Measurements from ENCODE around the gene HTR3C. TPM values are rescaled to one million over a fixed set of nuclear protein-coding genes. Genes with fewer than 3 reads are reported as not detected.
A peak's percentile ranks its signal among the peaks of the same experiment; 100 is the strongest.
"Not testable (repeated sequence)": the region's sequence is repeated elsewhere in the genome, so short reads cannot be mapped to it uniquely, and the experiment has no call there.

The HTR3C gene, protein sequence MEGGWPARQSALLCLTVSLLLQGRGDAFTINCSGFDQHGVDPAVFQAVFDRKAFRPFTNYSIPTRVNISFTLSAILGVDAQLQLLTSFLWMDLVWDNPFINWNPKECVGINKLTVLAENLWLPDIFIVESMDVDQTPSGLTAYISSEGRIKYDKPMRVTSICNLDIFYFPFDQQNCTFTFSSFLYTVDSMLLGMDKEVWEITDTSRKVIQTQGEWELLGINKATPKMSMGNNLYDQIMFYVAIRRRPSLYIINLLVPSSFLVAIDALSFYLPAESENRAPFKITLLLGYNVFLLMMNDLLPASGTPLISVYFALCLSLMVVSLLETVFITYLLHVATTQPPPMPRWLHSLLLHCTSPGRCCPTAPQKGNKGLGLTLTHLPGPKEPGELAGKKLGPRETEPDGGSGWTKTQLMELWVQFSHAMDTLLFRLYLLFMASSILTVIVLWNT
- total RNA-seq: not detected in 2 replicates

DNA sequence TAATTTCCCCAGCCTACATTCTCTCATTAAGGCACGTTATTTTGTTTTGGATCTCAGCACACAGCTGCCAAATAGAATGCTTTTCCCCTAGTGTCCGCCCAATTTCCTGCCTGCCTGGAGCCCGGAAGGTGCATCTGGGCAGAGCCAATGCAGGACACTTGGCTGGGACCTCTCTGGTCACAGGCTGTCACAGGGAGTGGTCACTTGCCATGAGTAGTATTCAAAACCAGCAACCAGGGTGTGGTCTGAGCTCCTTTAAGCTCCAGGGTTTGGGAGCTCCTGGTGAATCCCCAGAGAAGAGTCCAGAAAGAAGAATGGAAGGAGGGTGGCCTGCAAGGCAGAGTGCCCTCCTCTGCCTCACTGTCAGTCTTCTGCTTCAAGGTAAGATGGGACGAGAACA is at the start of gene HTR3C:
TSS of gene HTR3C (plus strand) at position 281 of the 400 bp plus-strand sequence. CDS start at position 315, 34 bp downstream.
- Mint-ChIP-seq H3K27me3 (peaks cover 12% of the 10 kb centered on the region), H3K4me3 (no peak within 1 kb of the TSS), H3K36me3 (ENCODE audit: low read depth) (no peaks in the 10 kb centered on the region), H3K4me1 (no peaks in the 10 kb centered on the region), H3K9me3 (no peaks in the 10 kb centered on the region), H3K27ac (no peak within 1 kb of the TSS)
- intact Hi-C loops (cut with micrococcal nuclease): no loop called here
- DNase-seq: no peak

DNA sequence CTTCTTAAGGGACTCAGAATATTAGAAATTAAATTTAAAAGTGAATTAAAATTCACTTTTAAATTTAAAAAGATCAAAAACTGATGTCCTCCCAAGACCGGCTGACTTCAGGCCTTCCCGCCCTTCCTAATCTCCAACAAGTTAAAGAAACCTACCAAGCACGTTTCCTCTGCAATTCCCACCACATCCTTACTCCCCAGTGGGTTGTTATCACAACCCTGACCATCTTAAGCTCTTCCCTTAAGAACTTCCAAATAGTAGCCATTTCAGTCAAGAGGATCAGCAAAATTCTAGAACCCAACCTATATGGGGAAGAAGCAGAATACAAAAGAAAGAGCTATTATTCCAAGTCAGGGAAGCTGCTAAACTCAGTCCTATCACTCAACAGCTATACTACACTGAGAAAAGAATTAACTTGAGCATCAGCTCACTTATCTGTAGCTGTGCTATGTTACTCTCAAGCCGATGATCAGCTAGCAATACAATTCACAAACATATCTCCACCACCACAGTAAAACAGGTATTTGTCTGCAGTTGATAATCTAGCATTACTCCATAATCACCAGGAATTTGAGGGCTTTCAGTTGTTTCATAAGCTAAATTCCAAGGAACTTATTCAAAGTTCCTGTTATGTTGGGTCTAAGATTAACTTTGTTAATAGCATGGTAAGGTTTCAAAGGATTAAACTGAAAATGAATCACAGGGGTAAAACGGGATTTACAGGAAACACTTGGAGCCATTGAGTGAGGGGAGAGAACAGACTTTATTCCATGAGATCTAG is 49.5 kb upstream of the HTR3C start:
- intact Hi-C loops (cut with micrococcal nuclease): no loop called here
- Mint-ChIP-seq H3K27me3 (no peaks in the 10 kb centered on the region), H3K36me3 (ENCODE audit: low read depth) (peaks cover 4% of the 10 kb centered on the region), H3K9me3 (no peaks in the 10 kb centered on the region), H3K4me1 (peaks cover 10% of the 10 kb centered on the region), H3K4me3 (no peak overlapping the region), H3K27ac (no peak overlapping the region)
- no peak for DNase-seq

DNA sequence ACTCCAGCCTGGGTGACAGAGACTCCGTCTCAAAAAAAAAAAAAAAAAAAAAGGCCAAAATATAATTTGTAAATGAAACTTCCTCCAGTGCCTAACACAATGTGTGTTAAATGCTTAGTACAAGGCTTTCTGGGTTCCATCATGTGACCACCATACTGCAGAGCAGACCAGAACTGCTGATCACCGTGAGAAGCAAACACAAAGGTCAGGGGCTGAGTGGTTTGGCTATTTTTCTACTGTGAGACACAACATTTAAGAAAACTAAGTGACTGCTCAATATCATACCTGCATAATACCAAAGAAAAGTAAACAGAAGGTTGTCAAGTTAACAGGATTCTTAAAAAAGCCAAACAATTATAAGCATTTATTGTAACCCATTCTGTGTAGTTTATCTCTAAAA is 48.4 kb upstream of the HTR3C start:
- Mint-ChIP-seq H3K9me3 (no peaks in the 10 kb centered on the region), H3K27me3 (no peaks in the 10 kb centered on the region), H3K27ac (no peak overlapping the region), H3K36me3 (ENCODE audit: low read depth) (peaks cover 4% of the 10 kb centered on the region), H3K4me3 (no peak overlapping the region), H3K4me1 (peaks cover 10% of the 10 kb centered on the region)
- intact Hi-C loops (cut with micrococcal nuclease): no loop called here
- no peak for DNase-seq

DNA sequence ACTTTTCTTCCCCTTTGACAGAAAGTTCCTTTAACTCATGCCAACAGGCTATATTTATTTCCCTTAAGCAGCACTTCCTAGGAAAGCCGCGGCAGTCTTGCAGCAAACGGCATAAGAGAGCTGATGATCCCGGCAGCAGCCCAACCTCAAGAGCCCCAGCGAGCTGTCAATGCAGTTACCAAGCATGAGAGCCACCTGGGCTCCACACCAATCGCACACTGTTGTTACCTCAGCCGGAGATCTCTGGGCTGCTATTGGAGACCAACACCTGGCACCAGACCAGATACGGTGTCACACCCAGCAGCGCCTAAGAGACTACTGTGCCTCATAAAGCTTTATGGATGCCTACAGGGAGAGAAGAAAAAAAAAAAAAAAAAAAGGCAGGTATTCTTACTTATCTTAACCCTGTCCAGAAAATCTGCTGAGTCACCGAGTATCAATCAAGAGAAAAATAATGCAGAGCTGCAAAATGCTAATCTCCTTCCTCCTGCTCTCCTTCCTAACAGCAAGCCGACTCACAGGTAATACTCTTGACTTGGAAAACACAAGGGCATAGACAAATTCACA is 46.8 kb upstream of the HTR3C start:
- Mint-ChIP-seq H3K4me3 (no peak overlapping the region), H3K4me1 (peaks cover 10% of the 10 kb centered on the region), H3K36me3 (ENCODE audit: low read depth) (peaks cover 4% of the 10 kb centered on the region), H3K27me3 (no peaks in the 10 kb centered on the region), H3K9me3 (no peaks in the 10 kb centered on the region), H3K27ac (no peak overlapping the region)
- intact Hi-C loops (cut with micrococcal nuclease): no loop called here
- DNase-seq: no peak

DNA sequence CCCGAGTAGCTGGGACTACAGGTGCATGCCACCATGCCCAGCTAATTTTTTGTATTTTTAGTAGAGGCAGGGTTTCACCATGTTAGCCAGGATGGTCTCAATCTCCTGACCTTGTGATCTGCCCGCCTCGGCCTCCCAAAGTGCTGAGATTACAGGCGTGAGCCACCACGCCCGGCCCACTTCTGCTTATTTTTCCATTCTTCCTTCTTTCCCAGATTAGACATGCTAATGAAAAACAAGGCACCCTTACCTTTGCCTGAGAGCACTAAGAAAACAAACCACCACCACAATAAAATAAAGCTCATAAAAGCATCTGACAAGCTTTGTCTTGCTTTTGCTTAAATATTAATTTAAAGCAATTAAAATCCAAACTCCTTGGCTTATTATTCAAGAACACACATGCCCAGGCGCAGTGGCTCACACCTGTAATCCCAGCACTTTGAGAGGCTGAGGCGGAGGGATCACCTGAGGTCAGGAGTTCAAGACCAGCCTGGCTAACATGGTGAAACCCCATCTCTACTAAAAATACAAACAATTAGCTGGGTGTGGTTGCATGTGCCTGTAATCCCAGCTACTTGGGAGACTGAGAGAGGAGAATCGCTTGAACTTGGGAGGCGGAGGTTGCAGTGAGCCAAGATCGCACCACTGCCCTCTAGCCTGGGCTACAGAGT is 45.6 kb upstream of the HTR3C start:
- H3K9me3 Mint-ChIP-seq; intact Hi-C loops (cut with micrococcal nuclease); H3K4me1 Mint-ChIP-seq; H3K36me3 Mint-ChIP-seq (ENCODE audit: low read depth); H3K27ac Mint-ChIP-seq; DNase-seq; H3K27me3 Mint-ChIP-seq; H3K4me3 Mint-ChIP-seq: not testable (repeated sequence)

DNA sequence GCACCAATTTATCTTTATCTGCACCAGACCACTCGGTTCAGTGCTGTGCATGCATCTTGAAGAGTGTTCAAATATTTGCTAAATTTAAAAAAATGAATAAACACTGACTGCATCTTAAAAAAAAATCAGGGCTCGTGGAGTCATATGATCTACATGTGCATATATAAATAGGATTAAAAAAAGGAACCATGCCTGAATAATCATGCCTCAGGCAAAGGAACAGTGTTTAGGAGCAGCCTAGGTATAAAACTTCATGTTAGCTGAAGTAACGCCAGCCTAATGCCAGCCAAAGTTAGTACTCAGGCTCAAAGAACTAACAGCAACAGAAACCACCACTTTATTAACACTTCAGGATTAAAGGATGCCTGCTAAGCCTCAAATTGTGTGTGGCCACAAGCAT is 44.7 kb upstream of the HTR3C start:
- H3K27ac Mint-ChIP-seq: no peak overlapping the region
- no peak overlapping the region for H3K4me3 Mint-ChIP-seq
- H3K4me1 Mint-ChIP-seq: peaks cover 10% of the 10 kb centered on the region
- DNase-seq: no peak
- H3K27me3 Mint-ChIP-seq: no peaks in the 10 kb centered on the region
- H3K9me3 Mint-ChIP-seq: no peaks in the 10 kb centered on the region
- intact Hi-C loops (cut with micrococcal nuclease): no loop called here
- H3K36me3 Mint-ChIP-seq (ENCODE audit: low read depth): peaks cover 4% of the 10 kb centered on the region

- H3K4me1 Mint-ChIP-seq: peaks cover 13% of the 10 kb centered on the region
- no peaks in the 10 kb centered on the region for H3K27me3 Mint-ChIP-seq
- H3K36me3 Mint-ChIP-seq (ENCODE audit: low read depth): peaks cover 6% of the 10 kb centered on the region
- H3K4me3 Mint-ChIP-seq: no peak overlapping the region
- no peak overlapping the region for H3K27ac Mint-ChIP-seq
- intact Hi-C loops (cut with micrococcal nuclease): loop anchor here (10.0 kb wide), 1 partner anchor 377 kb away; the partner anchor contains the start of gene KLHL24
- no peak for DNase-seq
- no peaks in the 10 kb centered on the region for H3K9me3 Mint-ChIP-seq
These were observed 41.5 kb upstream of the HTR3C start for GRCh38 chr3:184011230-184011876.

DNA sequence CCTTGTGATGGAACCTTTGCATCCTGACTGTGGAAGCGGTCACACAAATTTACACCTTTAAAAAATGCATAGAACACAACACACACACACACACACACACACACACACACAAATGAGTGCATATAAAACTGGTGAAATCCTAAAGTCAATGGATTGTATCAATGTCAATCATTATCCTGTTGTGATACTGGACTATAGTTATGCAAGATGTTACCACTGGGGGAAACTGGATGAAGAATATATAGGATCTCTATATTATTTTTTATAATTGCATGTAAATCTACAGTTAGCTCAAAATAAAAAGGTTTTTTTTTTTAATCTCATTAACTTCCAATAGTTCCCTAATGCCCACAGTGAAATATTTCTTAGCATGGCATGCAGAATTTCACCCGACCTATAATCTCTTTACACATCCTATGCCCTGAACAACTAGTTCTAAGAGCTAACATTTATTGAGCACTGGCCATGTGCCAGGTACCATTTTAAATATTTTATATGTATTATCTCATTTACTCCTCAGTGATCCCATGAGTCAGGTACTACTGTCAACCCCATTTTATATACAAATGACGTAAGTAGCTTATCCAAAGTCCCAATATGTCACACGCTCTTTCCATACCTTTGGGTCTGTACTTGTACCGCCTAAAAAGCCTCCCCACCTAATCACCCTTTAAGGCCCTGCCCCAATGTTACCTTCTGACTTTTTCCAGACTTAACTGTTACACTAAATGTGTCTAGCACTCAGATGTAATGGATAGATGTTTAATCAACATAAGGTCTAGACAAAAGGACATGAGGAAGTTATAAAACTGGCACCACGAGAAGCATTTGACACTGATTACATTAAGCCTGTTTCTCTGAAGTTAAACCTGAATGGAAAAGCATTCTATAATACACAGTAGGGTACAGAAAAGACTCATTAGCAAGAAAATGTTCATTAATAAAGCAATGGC is 40.6 kb upstream of the HTR3C start:
- intact Hi-C loops (cut with micrococcal nuclease): loop anchor here (10.0 kb wide), 1 partner anchor 377 kb away; the partner anchor contains the start of gene KLHL24
- no peaks in the 10 kb centered on the region for H3K27me3 Mint-ChIP-seq
- DNase-seq: no peak
- no peaks in the 10 kb centered on the region for H3K9me3 Mint-ChIP-seq
- peaks cover 3% of the 10 kb centered on the region for H3K36me3 Mint-ChIP-seq (ENCODE audit: low read depth)
- H3K4me1 Mint-ChIP-seq: peaks cover 16% of the 10 kb centered on the region
- no peak overlapping the region for H3K4me3 Mint-ChIP-seq
- no peak overlapping the region for H3K27ac Mint-ChIP-seq

GRCh38 chr3:184015381-184016019 is 37.3 kb upstream of the HTR3C start:
- Mint-ChIP-seq H3K36me3 (ENCODE audit: low read depth) (peaks cover 5% of the 10 kb centered on the region), H3K27ac (no peak overlapping the region), H3K9me3 (no peaks in the 10 kb centered on the region), H3K4me1 (peaks cover 23% of the 10 kb centered on the region), H3K4me3 (peak overlapping the region; percentile 99), H3K27me3 (peaks cover 6% of the 10 kb centered on the region)
- no peak for DNase-seq
- intact Hi-C loops (cut with micrococcal nuclease): loop anchor here (2.0 to 10.0 kb wide), 5 partner anchors 111 to 797 kb away; partner anchors contain the start of genes DVL3, KLHL24 and VPS8

DNA sequence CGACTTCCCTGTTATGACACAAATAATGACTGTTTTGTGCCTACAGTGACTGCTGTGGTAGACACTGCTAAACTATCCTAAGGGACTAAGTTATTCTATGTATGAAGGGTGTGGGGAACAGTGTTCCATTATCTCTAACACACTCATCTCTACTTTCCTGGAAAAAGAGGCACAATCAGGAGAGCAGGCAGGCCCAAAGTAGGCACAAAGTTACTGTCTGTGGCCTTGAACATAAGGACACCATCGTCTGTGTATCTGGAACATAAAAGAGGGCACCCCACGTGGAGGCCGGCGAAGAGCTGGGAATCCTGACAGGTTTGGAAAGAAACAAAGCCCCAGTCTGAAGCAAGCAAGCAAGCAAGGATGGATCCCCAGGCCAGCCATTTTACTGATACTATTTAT is 36.7 kb upstream of the HTR3C start:
- intact Hi-C loops (cut with micrococcal nuclease): loop anchor here (2.0 to 10.0 kb wide), 5 partner anchors 111 to 796 kb away; partner anchors contain the start of genes DVL3, KLHL24 and VPS8
- Mint-ChIP-seq H3K27ac (no peak overlapping the region), H3K4me3 (peak overlapping the region; percentile 99), H3K9me3 (no peaks in the 10 kb centered on the region), H3K4me1 (peaks cover 25% of the 10 kb centered on the region), H3K36me3 (ENCODE audit: low read depth) (peaks cover 5% of the 10 kb centered on the region), H3K27me3 (peaks cover 9% of the 10 kb centered on the region)
- no peak for DNase-seq

GRCh38 chr3:184016811-184017671 is 35.8 kb upstream of the HTR3C start:
- no peaks in the 10 kb centered on the region for H3K9me3 Mint-ChIP-seq
- H3K4me3 Mint-ChIP-seq: peak overlapping the region; percentile 99
- intact Hi-C loops (cut with micrococcal nuclease): loop anchor here (1.0 to 10.0 kb wide), 10 partner anchors 112 to 795 kb away; partner anchors contain the start of genes AP2M1, DVL3, EIF2B5 and KLHL24
- H3K27ac Mint-ChIP-seq: peak overlapping the region; percentile 90
- H3K4me1 Mint-ChIP-seq: peaks cover 26% of the 10 kb centered on the region
- DNase-seq: peak; percentile 91
- peaks cover 9% of the 10 kb centered on the region for H3K27me3 Mint-ChIP-seq
- peaks cover 5% of the 10 kb centered on the region for H3K36me3 Mint-ChIP-seq (ENCODE audit: low read depth)

All from activated CD4-positive, alpha-beta T cell treated with anti-CD3 and anti-CD28 coated beads, Interleukin-2, amount 10 ng/mL, durations not matched to agents 24 days and 14 days (primary cell).